Chondrocyte (in vitro differentiated cells): Measurements from ENCODE around the gene CATSPERE. TPM values are rescaled to one million over a fixed set of nuclear protein-coding genes. Genes with fewer than 3 reads are reported as not detected.
"Not testable (repeated sequence)": the region's sequence is repeated elsewhere in the genome, so short reads cannot be mapped to it uniquely, and the experiment has no call there.

Experiments
- DNase-seq: peaks from one replicate; pipeline ENCODE4 v3.0.0; 2021; ENCODE audit warnings: mixed read lengths, low spot score
- H3K27ac Mint-ChIP-seq: one replicate; pipeline ENCODE4 v1.8.0; 2021; ENCODE audit warnings: mild to moderate bottlenecking, moderate library complexity, mixed read lengths; ENCODE audit not compliant: unreplicated experiment
- H3K27me3 Mint-ChIP-seq: 2 replicates; pipeline ENCODE4 v1.8.0; 2021; ENCODE audit warnings: low read depth, mixed read lengths
- H3K36me3 Mint-ChIP-seq: 2 replicates; pipeline ENCODE4 v1.8.0; 2021; ENCODE audit warnings: low read depth, mixed read lengths
- H3K4me1 Mint-ChIP-seq: 2 replicates; pipeline ENCODE4 v1.8.0; 2021; ENCODE audit warnings: low read depth, mild to moderate bottlenecking, mixed read lengths
- H3K4me3 Mint-ChIP-seq: one replicate; pipeline ENCODE4 v1.8.0; 2021; ENCODE audit warnings: mild to moderate bottlenecking, moderate library complexity, mixed read lengths; ENCODE audit not compliant: unreplicated experiment
- H3K9me3 Mint-ChIP-seq: 2 replicates; pipeline ENCODE4 v1.8.0; 2021; ENCODE audit warnings: low read depth, mixed read lengths
- CTCF ChIP-seq: fragments of 200-600 bp; sonication (generic); IDR thresholded peaks from 2 replicates; pipeline ENCODE4 v1.5.0; 2021; ENCODE audit warnings: antibody characterized with exemption, mild to moderate bottlenecking, moderate library complexity
- total RNA-seq: library from RNA; stranded (reverse); gene quantifications from 3 replicates; pipeline ENCODE4 v1.2.1, GENCODE V29; 2021

The CATSPERE gene
- total RNA-seq, 1 donor from 2014 or later = 1.5 TPM

GRCh38 chr1:244466724-244467123 lies 5.7 kb downstream of the CATSPERE start:
- TF ChIP-seq CTCF = no peak
- Mint-ChIP-seq H3K4me1 (no peaks in the 10 kb centered on the region), H3K27me3 (no peaks in the 10 kb centered on the region), H3K9me3 (no peaks in the 10 kb centered on the region), H3K27ac (no peak overlapping the region), H3K4me3 (no peak overlapping the region), H3K36me3 (no peaks in the 10 kb centered on the region)
- DNase-seq = no peak

GRCh38 chr1:244473059-244473605 lies 12.1 kb downstream of the CATSPERE start:
- Mint-ChIP-seq H3K27ac (no peak overlapping the region), H3K4me1 (no peaks in the 10 kb centered on the region), H3K4me3 (no peak overlapping the region), H3K36me3 (peaks cover 7% of the 10 kb centered on the region), H3K9me3 (peaks cover 5% of the 10 kb centered on the region), H3K27me3 (no peaks in the 10 kb centered on the region)
- no peak for TF ChIP-seq CTCF
- no peak for DNase-seq

GRCh38 chr1:244484971-244485370 lies 23.9 kb downstream of the CATSPERE start:
- H3K4me3 Mint-ChIP-seq, H3K27ac Mint-ChIP-seq, H3K27me3 Mint-ChIP-seq, H3K9me3 Mint-ChIP-seq, H3K36me3 Mint-ChIP-seq, H3K4me1 Mint-ChIP-seq, DNase-seq: not testable (repeated sequence)

DNA sequence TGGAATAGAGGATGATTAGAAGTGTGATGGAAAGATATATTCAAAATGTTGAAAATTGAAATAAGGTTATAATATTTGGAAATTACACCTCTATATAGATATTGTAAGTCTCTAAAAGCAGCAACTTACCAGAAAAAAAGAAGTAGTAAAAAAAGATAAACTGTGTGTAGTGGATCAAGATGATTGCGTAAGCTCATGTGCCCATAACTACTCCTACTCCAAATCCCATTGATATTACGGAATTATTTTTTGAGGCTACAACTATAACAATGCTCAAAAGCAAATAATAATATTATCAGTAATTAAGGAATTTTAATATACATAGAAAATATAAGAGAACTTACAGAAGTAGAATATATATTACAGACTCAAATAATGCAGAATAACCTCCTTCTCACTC lies 33.6 kb downstream of the CATSPERE start:
- DNase-seq = no peak
- H3K27me3 Mint-ChIP-seq = no peaks in the 10 kb centered on the region
- H3K9me3 Mint-ChIP-seq = peaks cover 3% of the 10 kb centered on the region
- H3K36me3 Mint-ChIP-seq = peaks cover 4% of the 10 kb centered on the region
- no peaks in the 10 kb centered on the region for H3K4me1 Mint-ChIP-seq
- H3K27ac Mint-ChIP-seq = no peak overlapping the region
- TF ChIP-seq CTCF = no peak
- no peak overlapping the region for H3K4me3 Mint-ChIP-seq

DNA sequence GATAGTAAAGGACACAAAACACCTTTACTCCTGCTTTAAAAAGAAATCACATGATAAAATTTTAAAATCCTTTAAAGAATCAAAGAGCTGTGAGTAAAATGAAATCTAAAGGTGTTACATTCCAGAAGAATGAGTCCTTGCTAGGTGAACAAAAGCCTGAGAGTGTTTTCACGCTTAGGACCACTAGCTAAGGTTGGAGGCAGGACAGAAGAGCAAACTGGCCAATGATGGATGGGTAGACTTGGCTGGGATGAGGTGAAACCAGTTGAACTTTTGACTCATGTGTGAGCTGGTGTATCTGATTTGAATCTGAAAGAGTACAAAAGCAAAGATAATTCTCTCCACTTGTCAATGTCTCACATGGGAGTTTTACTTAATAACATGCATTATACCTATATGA lies 35.1 kb downstream of the CATSPERE start:
- no peak for TF ChIP-seq CTCF
- no peaks in the 10 kb centered on the region for H3K27me3 Mint-ChIP-seq
- H3K4me3 Mint-ChIP-seq = no peak overlapping the region
- no peak for DNase-seq
- no peak overlapping the region for H3K27ac Mint-ChIP-seq
- peaks cover 17% of the 10 kb centered on the region for H3K9me3 Mint-ChIP-seq
- H3K36me3 Mint-ChIP-seq = peaks cover 14% of the 10 kb centered on the region
- no peaks in the 10 kb centered on the region for H3K4me1 Mint-ChIP-seq

DNA sequence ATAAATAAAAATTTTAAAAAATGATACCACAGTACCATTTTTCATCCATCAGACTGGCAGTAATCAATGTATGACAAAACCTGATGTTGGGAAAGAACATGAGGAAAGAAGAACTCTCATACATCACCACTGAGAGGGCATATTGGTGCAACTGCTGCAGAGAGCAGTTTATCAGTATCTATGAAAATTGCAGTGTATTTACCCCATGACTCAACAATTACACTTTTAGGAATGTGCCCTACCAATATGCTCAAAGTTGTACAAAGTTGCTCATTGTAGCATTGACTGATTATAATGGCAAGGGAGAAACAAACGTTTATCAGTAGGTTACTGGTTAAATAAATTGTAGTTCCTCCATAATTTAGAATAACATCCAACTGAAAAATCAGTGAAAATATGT lies 36.7 kb downstream of the CATSPERE start:
- Mint-ChIP-seq H3K4me3 (no peak overlapping the region), H3K9me3 (peaks cover 17% of the 10 kb centered on the region), H3K4me1 (no peaks in the 10 kb centered on the region), H3K27me3 (no peaks in the 10 kb centered on the region), H3K36me3 (peaks cover 10% of the 10 kb centered on the region), H3K27ac (no peak overlapping the region)
- no peak for DNase-seq
- no peak for TF ChIP-seq CTCF

- not testable (repeated sequence) for H3K4me1 Mint-ChIP-seq, H3K27me3 Mint-ChIP-seq
- H3K36me3 Mint-ChIP-seq = peaks cover 10% of the 10 kb centered on the region
Observed at GRCh38 chr1:244499484-244499883, 38.4 kb downstream of the CATSPERE start.

GRCh38 chr1:244500515-244500914 lies 39.4 kb downstream of the CATSPERE start:
- DNase-seq, H3K27me3 Mint-ChIP-seq, H3K4me3 Mint-ChIP-seq, H3K27ac Mint-ChIP-seq, H3K4me1 Mint-ChIP-seq: not testable (repeated sequence)
- H3K36me3 Mint-ChIP-seq = peaks cover 10% of the 10 kb centered on the region
- peaks cover 17% of the 10 kb centered on the region for H3K9me3 Mint-ChIP-seq

More at GRCh38 chr1:244499484-244499883, 38.4 kb downstream of the CATSPERE start:
- peaks cover 17% of the 10 kb centered on the region for H3K9me3 Mint-ChIP-seq
- H3K4me3 Mint-ChIP-seq, H3K27ac Mint-ChIP-seq, DNase-seq: not testable (repeated sequence)
